LNCAP (cell line): ENCODE measurements around the gene INKA2.

ENCODE experiments used
- TF ChIP-seq, protein P1 (sequence below): fragments of 450-650 bp; IDR thresholded peaks from 2 replicates; pipeline ENCODE4 v1.5.1; 2017; ENCODE audit warnings: mild to moderate bottlenecking

Gene INKA2

DNA sequence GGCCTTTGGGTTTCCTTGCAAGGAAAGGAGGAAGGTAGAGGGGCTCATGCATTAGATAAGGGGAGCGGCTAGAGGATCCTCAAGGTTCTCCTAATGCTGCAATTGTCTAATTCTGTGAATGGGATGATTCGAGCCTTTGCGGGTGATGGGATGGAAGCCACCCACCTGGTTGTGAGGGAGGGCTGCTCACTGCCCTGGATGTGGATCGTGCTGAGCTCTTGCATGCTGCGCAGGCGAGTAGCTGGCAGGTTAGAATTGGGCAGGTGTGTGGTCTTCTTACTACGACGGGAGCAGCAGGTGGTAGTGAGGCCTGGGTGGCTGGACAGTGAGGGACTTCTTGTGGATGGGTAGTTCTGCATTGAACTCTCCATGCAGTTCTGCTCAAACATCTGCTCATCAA is 37.7 kb upstream of the INKA2 start:
- TF ChIP-seq, protein P1, sequence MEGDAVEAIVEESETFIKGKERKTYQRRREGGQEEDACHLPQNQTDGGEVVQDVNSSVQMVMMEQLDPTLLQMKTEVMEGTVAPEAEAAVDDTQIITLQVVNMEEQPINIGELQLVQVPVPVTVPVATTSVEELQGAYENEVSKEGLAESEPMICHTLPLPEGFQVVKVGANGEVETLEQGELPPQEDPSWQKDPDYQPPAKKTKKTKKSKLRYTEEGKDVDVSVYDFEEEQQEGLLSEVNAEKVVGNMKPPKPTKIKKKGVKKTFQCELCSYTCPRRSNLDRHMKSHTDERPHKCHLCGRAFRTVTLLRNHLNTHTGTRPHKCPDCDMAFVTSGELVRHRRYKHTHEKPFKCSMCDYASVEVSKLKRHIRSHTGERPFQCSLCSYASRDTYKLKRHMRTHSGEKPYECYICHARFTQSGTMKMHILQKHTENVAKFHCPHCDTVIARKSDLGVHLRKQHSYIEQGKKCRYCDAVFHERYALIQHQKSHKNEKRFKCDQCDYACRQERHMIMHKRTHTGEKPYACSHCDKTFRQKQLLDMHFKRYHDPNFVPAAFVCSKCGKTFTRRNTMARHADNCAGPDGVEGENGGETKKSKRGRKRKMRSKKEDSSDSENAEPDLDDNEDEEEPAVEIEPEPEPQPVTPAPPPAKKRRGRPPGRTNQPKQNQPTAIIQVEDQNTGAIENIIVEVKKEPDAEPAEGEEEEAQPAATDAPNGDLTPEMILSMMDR = no peak

GRCh38 chr1:111776391-111776790 is 37.2 kb upstream of the INKA2 start:
- TF ChIP-seq, protein P1 = no peak

GRCh38 chr1:111775966-111776365 is 36.8 kb upstream of the INKA2 start:
- TF ChIP-seq, protein P1 = no peak

DNA sequence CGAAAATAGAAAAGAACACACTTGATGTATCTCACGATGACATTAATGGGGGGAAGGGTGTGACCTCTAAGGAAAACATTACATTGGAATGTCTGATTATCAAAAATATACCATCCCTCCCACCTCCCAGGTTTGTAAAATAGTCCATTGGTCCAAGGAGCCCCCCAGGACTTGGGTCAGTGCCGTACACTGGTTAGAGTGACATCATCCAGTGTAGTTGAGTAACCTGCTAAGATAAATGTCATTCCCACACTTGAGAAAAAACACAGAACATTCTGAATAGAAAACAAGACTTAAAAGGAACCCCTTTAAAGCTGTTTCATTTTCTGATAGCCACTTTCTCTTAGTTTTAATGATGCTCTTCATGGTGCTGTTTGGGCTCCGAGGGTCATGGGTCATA is 31.7 kb upstream of the INKA2 start:
- TF ChIP-seq, protein P1 = no peak

DNA sequence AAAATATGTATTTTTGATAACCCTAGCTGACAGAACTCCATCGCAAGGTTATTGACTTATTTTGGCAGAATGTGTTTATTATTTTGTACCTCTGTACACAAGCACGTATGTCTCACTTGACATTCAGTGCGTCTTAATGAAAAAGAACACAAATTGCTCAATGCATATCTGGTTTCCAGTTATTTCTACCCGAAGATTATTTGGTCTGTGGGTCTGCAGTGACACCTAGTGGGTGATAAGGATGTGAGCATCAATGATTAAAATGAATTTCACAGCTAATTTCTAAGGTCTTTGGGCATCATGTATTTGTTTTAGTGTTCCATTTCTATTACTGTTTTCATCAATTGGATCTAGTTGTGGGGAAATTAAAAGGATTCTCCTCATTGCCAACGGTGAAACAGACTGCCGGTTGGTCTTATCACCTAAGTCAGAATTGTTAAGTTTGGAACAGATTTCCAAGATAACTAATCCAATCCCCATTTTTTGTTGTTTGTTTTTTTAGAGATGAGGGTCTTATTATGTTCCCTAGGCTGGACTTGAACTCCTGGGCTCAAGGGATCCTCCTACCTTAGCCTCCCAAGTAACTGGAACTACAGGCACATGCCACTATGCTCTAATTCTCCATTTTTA is 30.4 kb upstream of the INKA2 start:
- TF ChIP-seq, protein P1 = peak; percentile 88

DNA sequence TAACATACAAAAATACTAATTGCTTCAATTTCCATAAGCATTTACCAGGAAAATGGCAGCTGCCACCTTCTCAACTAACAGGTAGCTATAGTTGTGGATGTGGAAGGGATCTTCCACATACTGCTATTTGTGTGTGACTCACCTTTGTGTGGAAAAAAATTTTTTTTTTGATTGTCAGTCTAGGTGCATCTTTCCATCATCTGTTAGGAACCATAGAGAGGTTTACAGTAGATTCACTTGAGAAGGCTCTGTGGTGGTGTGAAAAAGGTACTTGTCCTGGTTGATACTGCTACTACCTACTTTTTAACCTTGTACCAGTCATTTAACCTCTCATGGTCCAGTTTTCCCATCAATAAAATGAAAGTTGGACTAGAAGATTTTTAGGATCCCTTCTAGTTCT is 29.4 kb upstream of the INKA2 start:
- TF ChIP-seq, protein P1 = no peak

- TF ChIP-seq, protein P1 = no peak
Measured at GRCh38 chr1:111768023-111768422, 28.8 kb upstream of the INKA2 start.

- TF ChIP-seq, protein P1 = no peak
Measured at GRCh38 chr1:111762332-111762731, 23.1 kb upstream of the INKA2 start.
